WTC11 (cell line): Measurements from ENCODE around the gene BAIAP2L2. TPM values are rescaled to one million over a fixed set of nuclear protein-coding genes. Genes with fewer than 3 reads are reported as not detected.
"Not testable (repeated sequence)": the region's sequence is repeated elsewhere in the genome, so short reads cannot be mapped to it uniquely, and the experiment has no call there.

ENCODE experiments used
- ATAC-seq: fragments of 200-7000 bp; cut with Tn5 transposase; 2 replicates; pipeline ENCODE4 v1.10.0; 2021; ENCODE audit warnings: mild to moderate bottlenecking, moderate library complexity
- CTCF ChIA-PET: fragments of 300-600 bp; sonication (Branson Sonifier 250); formaldehyde crosslinking; loops from one replicate; lab custom pipeline; 2021; ENCODE audit warnings: antibody characterized with exemption; lab: Charles Lee
- POLR2A ChIA-PET: fragments of 350-600 bp; sonication (Branson Sonifier 250); formaldehyde crosslinking; loops from one replicate; lab custom pipeline; 2021; ENCODE audit warnings: antibody characterized with exemption; lab: Charles Lee
- DNase-seq: peaks from one replicate; pipeline ENCODE4 v3.0.0; 2021; ENCODE audit warnings: low spot score
- H3K27ac Mint-ChIP-seq: 2 replicates; pipeline ENCODE4 v1.8.0; 2021; ENCODE audit warnings: mixed read lengths
- H3K27me3 Mint-ChIP-seq: 2 replicates; pipeline ENCODE4 v1.8.0; 2021; ENCODE audit warnings: low read depth, mild to moderate bottlenecking, moderate library complexity, mixed read lengths
- H3K36me3 Mint-ChIP-seq: 2 replicates; pipeline ENCODE4 v1.8.0; 2021; ENCODE audit warnings: mixed read lengths
- H3K4me1 Mint-ChIP-seq: 2 replicates; pipeline ENCODE4 v1.8.0; 2022; ENCODE audit warnings: mixed read lengths
- H3K4me3 Mint-ChIP-seq: 2 replicates; pipeline ENCODE4 v1.8.0; 2021; ENCODE audit warnings: mild to moderate bottlenecking, moderate library complexity, mixed read lengths
- H3K9me3 Mint-ChIP-seq: 2 replicates; pipeline ENCODE4 v1.8.0; 2021; ENCODE audit warnings: mixed read lengths
- CREB1 ChIP-seq: sonication (generic); formaldehyde crosslinking; IDR thresholded peaks from 2 replicates; pipeline ENCODE4 v1.8.0; 2023; ENCODE audit warnings: mild to moderate bottlenecking, missing genetic modification reagents
- CREM ChIP-seq: sonication (generic); formaldehyde crosslinking; IDR thresholded peaks from 2 replicates; pipeline ENCODE4 v1.8.1; 2022; ENCODE audit warnings: mild to moderate bottlenecking, missing genetic modification reagents, moderate library complexity
- ELF4 ChIP-seq: sonication (generic); formaldehyde crosslinking; IDR thresholded peaks from 2 replicates; pipeline ENCODE4 v1.8.1; 2022; ENCODE audit warnings: low read depth, mild to moderate bottlenecking, moderate library complexity, missing genetic modification reagents
- FOXK1 ChIP-seq: sonication (generic); formaldehyde crosslinking; IDR thresholded peaks from 2 replicates; pipeline ENCODE4 v1.8.0; 2022; ENCODE audit warnings: mild to moderate bottlenecking, moderate library complexity, missing genetic modification reagents
- GTF2I ChIP-seq: fragments of 250-450 bp; sonication (Bioruptor Pico); conservative IDR thresholded peaks from 2 replicates; pipeline ENCODE4 v1.4.0; 2021; ENCODE audit warnings: mild to moderate bottlenecking
- IRF1 ChIP-seq: sonication (generic); formaldehyde crosslinking; IDR thresholded peaks from 2 replicates; pipeline ENCODE4 v1.8.0; 2023; ENCODE audit warnings: missing genetic modification reagents
- NFE2L1 ChIP-seq: sonication (generic); formaldehyde crosslinking; IDR thresholded peaks from 2 replicates; pipeline ENCODE4 v1.8.1; 2023; ENCODE audit warnings: missing genetic modification reagents
- NR1H2 ChIP-seq: sonication (generic); formaldehyde crosslinking; IDR thresholded peaks from 2 replicates; pipeline ENCODE4 v1.9.0; 2021; ENCODE audit warnings: mild to moderate bottlenecking, moderate library complexity, missing genetic modification reagents
- NR2C2 ChIP-seq: sonication (generic); formaldehyde crosslinking; IDR thresholded peaks from 2 replicates; pipeline ENCODE4 v1.8.0; 2022; ENCODE audit warnings: mild to moderate bottlenecking, missing genetic modification reagents
- NR3C1 ChIP-seq: sonication (generic); formaldehyde crosslinking; conservative IDR thresholded peaks from 2 replicates; pipeline ENCODE4 v1.8.1; 2023; ENCODE audit warnings: low read depth, mild to moderate bottlenecking, missing genetic modification reagents
- SMAD3 ChIP-seq: sonication (generic); formaldehyde crosslinking; IDR thresholded peaks from 2 replicates; pipeline ENCODE4 v1.8.0; 2022; ENCODE audit warnings: missing genetic modification reagents, mild to moderate bottlenecking, borderline replicate concordance
- STAT6 ChIP-seq: sonication (generic); formaldehyde crosslinking; conservative IDR thresholded peaks from 2 replicates; pipeline ENCODE4 v1.8.1; 2023; ENCODE audit warnings: mild to moderate bottlenecking, low read depth, missing genetic modification reagents, moderate library complexity
- TEAD4 ChIP-seq: sonication (generic); formaldehyde crosslinking; IDR thresholded peaks from 2 replicates; pipeline ENCODE4 v1.8.0; 2022; ENCODE audit warnings: mild to moderate bottlenecking, missing genetic modification reagents
- TP53 ChIP-seq: sonication (generic); formaldehyde crosslinking; IDR thresholded peaks from 2 replicates; pipeline ENCODE4 v1.8.1; 2023; ENCODE audit warnings: mild to moderate bottlenecking, missing genetic modification reagents
- USF1 ChIP-seq: sonication (generic); formaldehyde crosslinking; IDR thresholded peaks from 2 replicates; pipeline ENCODE4 v1.8.0; 2022; ENCODE audit warnings: mild to moderate bottlenecking, missing genetic modification reagents
- ZNF121 ChIP-seq: sonication (generic); formaldehyde crosslinking; IDR thresholded peaks from 2 replicates; pipeline ENCODE4 v1.8.0; 2023; ENCODE audit warnings: missing genetic modification reagents
- ZNF219 ChIP-seq: sonication (generic); formaldehyde crosslinking; IDR thresholded peaks from 2 replicates; pipeline ENCODE4 v1.8.0; 2023; ENCODE audit warnings: missing genetic modification reagents, mild to moderate bottlenecking, borderline replicate concordance
- ZNF416 ChIP-seq: fragments of 250-450 bp; sonication (Bioruptor Pico); IDR thresholded peaks from 2 replicates; pipeline ENCODE4 v1.9.0; 2021; ENCODE audit warnings: mild to moderate bottlenecking, inconsistent platforms
- ZNF671 ChIP-seq: fragments of 250-450 bp; sonication (Bioruptor Pico); IDR thresholded peaks from 2 replicates; pipeline ENCODE4 v1.8.0; 2021; ENCODE audit warnings: mild to moderate bottlenecking
- total RNA-seq: library from RNA; stranded (reverse); gene quantifications from 3 replicates; pipeline ENCODE4 v1.2.3, GENCODE V29; 2021

Gene BAIAP2L2
- total RNA-seq, 1 experiment from 2014 or later, result 3.0 TPM

GRCh38 chr22:38038426-38038825, 72.1 kb downstream of the BAIAP2L2 start (continued):
- TF ChIP-seq ELF4 (CRISPR knock-in tag) (no peak), FOXK1 (CRISPR knock-in tag) (no peak), NFE2L1 (CRISPR knock-in tag) (no peak), GTF2I (CRISPR knock-in tag) (no peak), NR2C2 (CRISPR knock-in tag) (no peak)

- not testable (repeated sequence) for H3K36me3 Mint-ChIP-seq, DNase-seq, H3K27ac Mint-ChIP-seq, H3K4me3 Mint-ChIP-seq, H3K9me3 Mint-ChIP-seq, ATAC-seq, H3K27me3 Mint-ChIP-seq
- ChIA-PET POLR2A (interaction anchor here (0.6 to 0.7 kb wide), 2 partner anchors 14 to 682 kb away, joined by 3 to 6 read pairs; no protein-coding TSS in a partner anchor), CTCF (interaction anchor here (0.7 to 1.0 kb wide), 2 partner anchors 15 to 21 kb away, joined by 4 to 7 read pairs; no protein-coding TSS in a partner anchor)
- H3K4me1 Mint-ChIP-seq, result peaks cover 22% of the 10 kb centered on the region
- peak; percentile 55; the same call in 1 of the 2 replicates for TF ChIP-seq ZNF121 (CRISPR knock-in tag)
These were observed 72.9 kb downstream of the BAIAP2L2 start for GRCh38 chr22:38037367-38038150.

- Mint-ChIP-seq H3K4me1 (peaks cover 22% of the 10 kb centered on the region), H3K27ac (no peak overlapping the region; the same call in 1 of the 2 replicates), H3K4me3 (no peak overlapping the region), H3K36me3 (no peaks in the 10 kb centered on the region), H3K9me3 (no peaks in the 10 kb centered on the region), H3K27me3 (no peaks in the 10 kb centered on the region; the same call in none of the 2 replicates)
- DNase-seq (no peak), ATAC-seq (no peak)
- no peak for TF ChIP-seq NR2C2 (CRISPR knock-in tag)
- no peak for TF ChIP-seq STAT6 (CRISPR knock-in tag)
- no peak for TF ChIP-seq NR3C1 (CRISPR knock-in tag)
- TF ChIP-seq TP53, result no peak
- TF ChIP-seq TEAD4 (CRISPR knock-in tag), result no peak
- no peak for TF ChIP-seq CREM (CRISPR knock-in tag)
- no peak for TF ChIP-seq USF1
- TF ChIP-seq SMAD3, result no peak
- no peak for TF ChIP-seq GTF2I (CRISPR knock-in tag)
- no peak for TF ChIP-seq NR1H2 (CRISPR knock-in tag)
- TF ChIP-seq ZNF416 (CRISPR knock-in tag), result no peak
- TF ChIP-seq ZNF219 (CRISPR knock-in tag), result no peak
- TF ChIP-seq IRF1 (CRISPR knock-in tag), result no peak
- TF ChIP-seq ZNF671 (CRISPR knock-in tag), result no peak
- TF ChIP-seq CREB1 (CRISPR knock-in tag), result no peak
- POLR2A ChIA-PET, result no interaction called here
- CTCF ChIA-PET, result no interaction called here
These were observed 74.0 kb downstream of the BAIAP2L2 start for GRCh38 chr22:38036392-38037062.
